HG03342 (cell line): ENCODE results near the gene ZNF232.
"Not testable (repeated sequence)": the region's sequence is repeated elsewhere in the genome, so short reads cannot be mapped to it uniquely, and the experiment has no call there.

Experiments
- ATAC-seq: cut with Tn5 transposase; IDR thresholded peaks from one replicate; pipeline ENCODE4 v1.9.1; 2021; ENCODE audit warnings: mild to moderate bottlenecking, moderate library complexity; ENCODE audit not compliant: unreplicated experiment

Gene ZNF232

GRCh38 chr17:5099271-5099670 lies 12.4 kb downstream of the ZNF232 start:
- ATAC-seq = no peak

- ATAC-seq = no peak
Observed at GRCh38 chr17:5097101-5097834, 14.4 kb downstream of the ZNF232 start.

DNA sequence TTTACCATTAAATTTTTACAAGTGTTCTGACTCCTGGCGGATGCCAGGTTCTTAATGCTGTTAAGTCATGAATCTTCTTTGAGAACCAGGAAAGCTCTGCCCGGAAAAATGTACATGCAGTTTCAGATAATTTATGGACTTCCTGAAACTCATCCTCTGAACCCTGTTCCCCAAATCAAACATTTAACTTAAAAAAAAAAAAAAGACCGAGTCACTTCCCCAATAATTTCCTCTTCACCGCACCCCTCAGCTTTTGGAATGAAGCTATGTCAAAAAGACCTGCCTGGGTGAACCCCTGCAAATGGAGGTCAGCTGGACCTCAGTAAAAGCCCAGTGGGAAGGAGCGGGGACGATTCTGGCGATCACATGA lies 15.0 kb downstream of the ZNF232 start:
- ATAC-seq = no peak

GRCh38 chr17:5092218-5093010 lies 19.3 kb downstream of the ZNF232 start:
- ATAC-seq = no peak

- no peak for ATAC-seq
Observed at GRCh38 chr17:5080591-5080990, 31.1 kb downstream of the ZNF232 start.

DNA sequence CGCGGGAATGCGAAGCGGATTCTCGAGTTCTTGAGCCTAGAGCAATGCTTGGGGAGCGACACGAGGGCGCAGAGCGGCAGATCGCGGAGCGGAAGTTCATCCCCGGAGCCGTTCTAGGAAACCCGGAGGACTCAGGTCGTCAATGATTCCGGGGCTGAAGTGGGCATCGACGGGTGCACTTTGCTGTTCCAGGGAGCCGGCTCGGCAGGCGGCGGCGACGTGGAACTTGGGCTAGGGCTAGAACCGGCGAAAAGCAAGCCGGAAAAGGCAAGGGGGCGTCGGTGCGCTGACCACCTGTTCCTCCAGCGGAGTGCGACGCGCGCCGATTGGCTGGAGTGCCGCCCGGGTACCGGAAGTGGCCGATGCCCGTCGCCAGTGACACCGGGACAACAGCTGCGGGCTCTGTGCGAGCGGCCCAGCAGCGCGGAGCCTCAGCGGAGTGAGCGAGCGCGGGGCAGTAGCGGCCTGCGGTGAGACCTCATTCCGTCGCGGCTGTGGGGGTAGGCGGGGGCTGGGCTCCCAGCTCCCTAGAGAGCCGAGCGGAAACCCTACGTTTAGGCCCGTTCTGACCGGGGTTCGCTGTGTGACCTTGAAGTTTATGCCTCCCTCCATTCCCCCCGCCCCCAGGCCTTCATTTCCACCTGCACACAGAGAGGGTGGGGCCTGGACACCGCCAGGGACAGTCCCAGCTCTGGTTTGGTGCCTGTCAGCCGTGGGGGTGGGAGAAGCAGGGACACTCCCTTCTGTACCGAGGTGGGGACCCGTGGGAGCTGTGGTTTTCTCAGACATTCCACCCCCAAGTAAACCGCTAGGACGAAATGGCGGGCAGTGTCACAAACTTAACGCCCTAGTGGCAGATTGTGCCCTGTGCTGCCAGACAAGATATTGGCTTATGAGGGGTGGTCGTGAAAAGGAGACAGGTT lies 33.3 kb downstream of the ZNF232 start, which contains the start of gene ZFP3:
Gene ZFP3 (plus strand): TSS at position 362 of the 923 bp plus-strand sequence. CDS start 13,038 bp downstream, outside the sequence.
- peak; percentile 84 for ATAC-seq

- ATAC-seq = no peak
Observed at GRCh38 chr17:5077781-5078105, 33.9 kb downstream of the ZNF232 start.

DNA sequence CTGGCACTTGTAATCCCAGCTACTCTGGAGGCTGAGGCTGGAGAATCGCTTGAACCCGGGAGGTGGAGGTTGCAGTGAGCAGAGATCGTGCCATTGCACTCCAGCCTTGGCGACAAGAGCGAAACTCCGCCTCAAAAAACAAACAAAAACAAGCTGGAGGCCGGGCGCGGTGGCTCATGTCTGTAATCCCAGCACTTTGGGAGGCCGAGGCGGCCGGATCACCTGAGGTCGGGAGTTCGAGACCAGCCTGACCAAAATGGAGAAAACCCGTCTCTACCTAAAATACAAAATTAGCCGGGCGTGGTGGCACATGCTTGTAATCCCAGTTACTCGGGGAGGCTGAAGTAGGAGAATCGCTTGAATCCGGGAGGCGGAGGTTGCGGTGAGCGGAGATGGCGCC lies 34.4 kb downstream of the ZNF232 start:
- ATAC-seq = not testable (repeated sequence)

GRCh38 chr17:5075472-5075871 lies 36.2 kb downstream of the ZNF232 start:
- not testable (repeated sequence) for ATAC-seq

DNA sequence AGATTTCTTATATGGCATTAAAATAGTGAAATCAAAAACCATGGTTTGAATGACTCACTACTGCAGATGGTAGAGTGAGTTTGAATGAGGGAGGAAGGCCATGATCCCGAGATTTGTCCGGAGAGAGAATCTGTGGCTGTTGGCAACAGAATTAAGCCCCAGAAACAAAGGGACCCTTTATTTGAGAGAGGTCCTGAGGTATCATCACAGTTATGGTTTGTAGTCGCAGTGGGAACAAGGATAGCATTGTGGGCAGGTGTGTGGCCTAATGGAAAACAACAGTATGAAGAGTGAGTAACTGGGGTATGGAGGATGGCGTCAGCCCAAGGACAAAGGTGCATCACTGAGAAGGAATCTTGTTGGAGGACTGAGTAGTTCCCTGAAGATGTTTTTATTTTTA lies 42.0 kb downstream of the ZNF232 start:
- no peak for ATAC-seq

DNA sequence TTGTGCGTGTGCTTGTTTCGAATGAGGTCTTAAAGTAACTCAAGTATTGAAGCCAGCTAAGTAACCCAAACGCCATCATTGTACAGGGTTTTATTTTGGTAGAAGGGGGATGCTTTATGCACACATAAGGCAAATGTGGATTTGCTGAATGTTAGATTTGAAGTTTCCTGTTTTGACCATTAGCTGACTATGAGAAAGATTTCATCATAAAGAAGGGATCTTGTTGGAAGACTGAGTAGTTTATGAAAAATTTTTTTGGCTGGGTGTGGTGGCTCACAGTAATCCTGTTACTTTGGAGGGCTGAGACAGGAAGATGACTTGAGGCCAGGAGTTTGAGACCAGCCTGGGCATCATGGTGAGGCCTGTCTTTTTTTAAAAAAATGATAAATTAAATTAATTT lies 43.4 kb downstream of the ZNF232 start:
- ATAC-seq = no peak

DNA sequence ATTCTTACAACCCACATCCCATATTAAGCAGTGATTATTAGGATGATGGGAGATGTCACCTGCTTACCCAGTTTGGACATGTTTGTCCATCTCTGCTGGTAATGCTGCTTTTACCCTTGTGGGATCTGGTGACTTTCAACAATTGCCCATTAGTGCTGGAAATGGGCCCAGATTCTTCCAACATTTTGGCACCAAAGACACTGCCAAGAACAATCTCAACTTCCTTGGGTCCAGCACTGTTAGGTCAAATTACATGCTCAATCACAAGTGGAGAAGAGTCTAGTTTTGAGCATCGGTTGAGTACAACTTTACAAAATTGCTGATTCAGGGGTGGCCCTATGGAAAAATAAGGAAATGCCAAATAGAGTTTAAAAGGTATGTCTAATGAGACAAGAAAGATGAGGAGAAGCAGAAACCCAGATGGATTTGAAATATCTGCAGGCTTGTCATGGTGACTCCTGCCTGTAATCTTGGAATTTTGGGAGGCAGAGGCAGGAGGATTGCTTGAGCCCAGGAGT lies 46.4 kb downstream of the ZNF232 start:
- ATAC-seq = no peak
